Lung (tissue), 12 donors: ENCODE measurements around the gene GOLIM4. TPM values are rescaled to one million over a fixed set of nuclear protein-coding genes. Genes with fewer than 3 reads are reported as not detected.

Source experiments
- ATAC-seq: fragments of 200-7000 bp; cut with Tn5 transposase; one replicate; pipeline ENCODE4 v1.9.1; 2020; ENCODE audit warnings: moderate number of reproducible peaks; ENCODE audit not compliant: insufficient read depth, low FRiP score
- DNase-seq, 3 donors: peaks; one replicate each; pipeline ENCODE4 v3.0.0-alpha.2; 2013 to 2017
- H3K27ac ChIP-seq, 2 donors: one replicate each; pipeline ENCODE4 v1.5.1; 2013; ENCODE audit warnings: mild to moderate bottlenecking in 2 of 2, moderate library complexity in 2 of 2, control low read depth in 1 of 2, inconsistent platforms in 1 of 2, low read depth in 1 of 2, low read length in 1 of 2
- H3K27me3 ChIP-seq, 3 donors: one replicate each; pipeline ENCODE4 v1.5.1; 2013; ENCODE audit warnings: low read length in 2 of 3; ENCODE audit not compliant: control insufficient read depth in 3 of 3, insufficient read depth in 3 of 3
- H3K36me3 ChIP-seq, 4 donors: one replicate each; pipeline ENCODE4 v1.5.1; 2013; ENCODE audit warnings: low read length in 4 of 4, mild to moderate bottlenecking in 1 of 4, moderate library complexity in 1 of 4; ENCODE audit not compliant: control insufficient read depth in 4 of 4, insufficient read depth in 4 of 4
- H3K4me1 ChIP-seq, 5 donors: one replicate each; pipeline ENCODE4 v1.5.1; 2013; ENCODE audit warnings: low read length in 5 of 5, mild to moderate bottlenecking in 2 of 5, moderate library complexity in 1 of 5; ENCODE audit not compliant: control insufficient read depth in 5 of 5, insufficient read depth in 5 of 5
- H3K4me3 ChIP-seq: one replicate; pipeline ENCODE4 v1.5.1; 2013; ENCODE audit warnings: mild to moderate bottlenecking, control low read depth, moderate library complexity
- H3K9ac ChIP-seq, 2 donors: one replicate each; pipeline ENCODE4 v1.5.1; 2013; ENCODE audit warnings: low read length in 2 of 2, control low read depth in 1 of 2; ENCODE audit not compliant: insufficient read depth in 1 of 2
- H3K9me3 ChIP-seq, 4 donors: one replicate each; pipeline ENCODE4 v1.5.1; 2013; ENCODE audit warnings: low read length in 3 of 4, mild to moderate bottlenecking in 1 of 4, moderate library complexity in 1 of 4; ENCODE audit not compliant: control insufficient read depth in 4 of 4, insufficient read depth in 3 of 4
- WGBS, 2 donors: extraction: QIAGEN DNeasy Blood & Tissue Kit; methylation state at CpG; one replicate each; pipeline ENCODE4 v1.1.7; 2013; 5-methylcytosine and 5-hydroxymethylcytosine counted together
- polyA plus RNA-seq, 2 donors: library from polyadenylated mRNA; stranded (reverse); fragments of 200-250 nt; gene quantifications; one replicate each; pipeline ENCODE4 v1.2.1, GENCODE V29; 2013
- total RNA-seq, 2 donors: library from RNA; depleted of rRNA in 1 of 2; stranded (reverse); fragments of >200 nt in 1 of 2; gene quantifications; one replicate each; pipeline ENCODE4 v1.2.1, GENCODE V29; 2014 to 2021
- TF ChIP-seq, protein P1 (sequence below): IDR thresholded peaks from 2 replicates; pipeline ENCODE4 v1.5.1; 2012; ENCODE audit warnings: mild to moderate bottlenecking; ENCODE audit errors: control extremely low read depth, extremely low read depth
- donor health status: control.
- donor health status: control.
- donor health status: Bipolar disorder and iron deficiency.
- donor health status: healthy.
- donor health status: DM: yes; HTN: yes; CAD: no.

The GOLIM4 gene
- total and polyA plus RNA-seq, 4 donors = 22.2 to 52.9 (median 33.3) TPM

DNA sequence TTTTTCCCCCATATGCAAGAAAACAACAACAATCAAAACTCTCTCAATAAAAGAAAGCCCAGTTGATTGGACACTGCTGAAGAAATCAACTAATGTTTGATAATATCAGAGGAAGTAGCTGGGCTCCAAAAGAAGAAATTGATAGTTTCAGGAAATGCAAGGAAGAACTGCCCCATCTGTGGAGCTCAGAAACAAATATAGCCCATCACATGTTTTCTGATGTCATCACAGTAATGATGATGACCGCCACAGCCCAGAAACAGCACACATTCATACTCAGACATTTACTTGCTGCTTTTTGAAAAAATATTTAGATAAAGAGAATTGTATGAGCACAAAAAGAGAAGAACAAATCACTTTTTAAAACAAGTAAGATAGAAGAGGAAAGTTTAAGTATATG, 67.6 kb downstream of the GOLIM4 start:
- WGBS, 2 donors = 85 to 94% methylated on average over 1 of the region's 1 CpG
- H3K27ac ChIP-seq = peak overlapping the region in 1 of 2 donors; percentile 96
- H3K9ac ChIP-seq = no peak overlapping the region
- peaks cover 0 to 30% (median 0%) of the 10 kb centered on the region in 5 donors for H3K4me1 ChIP-seq
- no peaks in the 10 kb centered on the region for H3K9me3 ChIP-seq
- DNase-seq (no peak), ATAC-seq (no peak)
- no peak overlapping the region for H3K4me3 ChIP-seq
- no peaks in the 10 kb centered on the region for H3K27me3 ChIP-seq
- TF ChIP-seq, protein P1, sequence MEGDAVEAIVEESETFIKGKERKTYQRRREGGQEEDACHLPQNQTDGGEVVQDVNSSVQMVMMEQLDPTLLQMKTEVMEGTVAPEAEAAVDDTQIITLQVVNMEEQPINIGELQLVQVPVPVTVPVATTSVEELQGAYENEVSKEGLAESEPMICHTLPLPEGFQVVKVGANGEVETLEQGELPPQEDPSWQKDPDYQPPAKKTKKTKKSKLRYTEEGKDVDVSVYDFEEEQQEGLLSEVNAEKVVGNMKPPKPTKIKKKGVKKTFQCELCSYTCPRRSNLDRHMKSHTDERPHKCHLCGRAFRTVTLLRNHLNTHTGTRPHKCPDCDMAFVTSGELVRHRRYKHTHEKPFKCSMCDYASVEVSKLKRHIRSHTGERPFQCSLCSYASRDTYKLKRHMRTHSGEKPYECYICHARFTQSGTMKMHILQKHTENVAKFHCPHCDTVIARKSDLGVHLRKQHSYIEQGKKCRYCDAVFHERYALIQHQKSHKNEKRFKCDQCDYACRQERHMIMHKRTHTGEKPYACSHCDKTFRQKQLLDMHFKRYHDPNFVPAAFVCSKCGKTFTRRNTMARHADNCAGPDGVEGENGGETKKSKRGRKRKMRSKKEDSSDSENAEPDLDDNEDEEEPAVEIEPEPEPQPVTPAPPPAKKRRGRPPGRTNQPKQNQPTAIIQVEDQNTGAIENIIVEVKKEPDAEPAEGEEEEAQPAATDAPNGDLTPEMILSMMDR = no peak
- H3K36me3 ChIP-seq = peaks cover 19 to 52% (median 26%) of the 10 kb centered on the region in 4 donors

- Histone ChIP-seq H3K36me3 (peaks cover 19 to 45% (median 25%) of the 10 kb centered on the region in 4 donors), H3K4me3 (no peak overlapping the region), H3K4me1 (peaks cover 0 to 27% (median 0%) of the 10 kb centered on the region in 5 donors), H3K27me3 (no peaks in the 10 kb centered on the region), H3K9ac (no peak overlapping the region), H3K9me3 (no peaks in the 10 kb centered on the region), H3K27ac (peak overlapping the region in 1 of 2 donors; percentile 96)
- TF ChIP-seq, protein P1 = no peak
- 87 to 94% methylated on average over 3 of the region's 3 CpGs for WGBS, 2 donors
- DNase-seq (no peak), ATAC-seq (no peak)
These were observed 69.0 kb downstream of the GOLIM4 start for GRCh38 chr3:168026764-168027163.

- H3K4me1 ChIP-seq = peaks cover 0 to 23% (median 0%) of the 10 kb centered on the region in 5 donors
- TF ChIP-seq, protein P1 = no peak
- no peak overlapping the region for H3K4me3 ChIP-seq
- H3K36me3 ChIP-seq = peaks cover 18 to 49% (median 25%) of the 10 kb centered on the region in 4 donors
- H3K9ac ChIP-seq = no peak overlapping the region
- peak overlapping the region in 1 of 2 donors; percentile 96 for H3K27ac ChIP-seq
- no peaks in the 10 kb centered on the region for H3K27me3 ChIP-seq
- no peak for DNase-seq
- H3K9me3 ChIP-seq = no peaks in the 10 kb centered on the region
- ATAC-seq = no peak
These were observed 70.6 kb downstream of the GOLIM4 start for GRCh38 chr3:168025076-168025475.

GRCh38 chr3:168024537-168024941, 71.2 kb downstream of the GOLIM4 start:
- Histone ChIP-seq H3K4me3 (no peak overlapping the region), H3K27me3 (no peaks in the 10 kb centered on the region), H3K9ac (no peak overlapping the region), H3K27ac (peak overlapping the region in 1 of 2 donors; percentile 96), H3K9me3 (no peaks in the 10 kb centered on the region), H3K4me1 (peaks cover 0 to 23% (median 0%) of the 10 kb centered on the region in 5 donors), H3K36me3 (peaks cover 19 to 49% (median 23%) of the 10 kb centered on the region in 4 donors)
- TF ChIP-seq, protein P1 = no peak
- WGBS, 2 donors = 21 to 36% methylated on average over 5 of the region's 5 CpGs
- ATAC-seq = no peak
- peak in 2 of 3 donors; percentile 13 to 25 for DNase-seq
